HG02885 (cell line): ENCODE measurements around the gene PLEKHA5.

ENCODE experiments used
- ATAC-seq: cut with Tn5 transposase; IDR thresholded peaks from one replicate; pipeline ENCODE4 v1.9.1; 2021; ENCODE audit warnings: mild to moderate bottlenecking; ENCODE audit not compliant: unreplicated experiment, poor library complexity

PLEKHA5 gene

GRCh38 chr12:19129122-19129485 lies 429 bp upstream of the PLEKHA5 start:
- ATAC-seq, result no peak

GRCh38 chr12:19130224-19131024 lies 891 bp downstream of the PLEKHA5 start:
- ATAC-seq, result no peak

GRCh38 chr12:19131025-19131444 lies 1.5 kb downstream of the PLEKHA5 start:
- no peak for ATAC-seq

- ATAC-seq, result no peak
Observed at GRCh38 chr12:19138551-19138950, 9.0 kb downstream of the PLEKHA5 start.

GRCh38 chr12:19138956-19139355 lies 9.4 kb downstream of the PLEKHA5 start:
- no peak for ATAC-seq

- ATAC-seq, result no peak
Observed at GRCh38 chr12:19139615-19140194, 10.2 kb downstream of the PLEKHA5 start.

- no peak for ATAC-seq
Observed at GRCh38 chr12:19140381-19141236, 11.1 kb downstream of the PLEKHA5 start.

GRCh38 chr12:19142499-19142898 lies 13.0 kb downstream of the PLEKHA5 start:
- ATAC-seq, result no peak

GRCh38 chr12:19144287-19144686 lies 14.8 kb downstream of the PLEKHA5 start:
- ATAC-seq, result no peak

GRCh38 chr12:19144985-19145384 lies 15.5 kb downstream of the PLEKHA5 start:
- no peak for ATAC-seq

GRCh38 chr12:19148860-19149259 lies 19.3 kb downstream of the PLEKHA5 start:
- no peak for ATAC-seq

GRCh38 chr12:19150273-19150900 lies 20.9 kb downstream of the PLEKHA5 start:
- no peak for ATAC-seq

GRCh38 chr12:19151298-19151697 lies 21.8 kb downstream of the PLEKHA5 start:
- ATAC-seq, result no peak

GRCh38 chr12:19153396-19153795 lies 23.9 kb downstream of the PLEKHA5 start:
- ATAC-seq, result no peak

GRCh38 chr12:19154686-19155085 lies 25.2 kb downstream of the PLEKHA5 start:
- no peak for ATAC-seq

GRCh38 chr12:19155981-19156734 lies 26.6 kb downstream of the PLEKHA5 start:
- ATAC-seq, result no peak

GRCh38 chr12:19158923-19159322 lies 29.4 kb downstream of the PLEKHA5 start:
- no peak for ATAC-seq

GRCh38 chr12:19161216-19161615 lies 31.7 kb downstream of the PLEKHA5 start:
- no peak for ATAC-seq

- ATAC-seq, result no peak
Observed at GRCh38 chr12:19165451-19165850, 35.9 kb downstream of the PLEKHA5 start.

GRCh38 chr12:19166387-19166786 lies 36.9 kb downstream of the PLEKHA5 start:
- no peak for ATAC-seq
